ENCODE measurements around the gene SPTBN2. TPM values are rescaled to one million over a fixed set of nuclear protein-coding genes. Genes with fewer than 3 reads are reported as not detected.

SPTBN2 gene
- total and polyA plus RNA-seq, 2 donors (not counting 3 experiments of a cell fraction or from before 2014, with no cell fraction given) = 3.8 to 19.8 TPM

GRCh38 chr11:66768088-66768521, 39.1 kb upstream of the SPTBN2 start:
- no peak overlapping the region for H3K9ac ChIP-seq (replicated peaks; ENCODE audit: extremely low read depth, insufficient read depth, low read length)
- H3K36me3 ChIP-seq (ENCODE audit: control insufficient read depth in 2 of 2, extremely low read depth in 1 of 2, insufficient read depth in 2 of 2, low read length in 2 of 2) = no peaks in the 10 kb centered on the region
- no peak for TF ChIP-seq FOS (IDR thresholded peaks at IDR 0.05; ENCODE audit: borderline replicate concordance, insufficient read depth, low read length)
- no peak for TF ChIP-seq CTCF (IDR thresholded peaks at IDR 0.05; ENCODE audit: extremely low read depth in 1 of 2, insufficient read depth in 1 of 2, low read depth in 1 of 2, low read length in 2 of 2)
- no peak for TF ChIP-seq EZH2 (IDR thresholded peaks at IDR 0.05; ENCODE audit: borderline replicate concordance, low read depth, low read length, severe bottlenecking)
- no peak for TF ChIP-seq POLR2AphosphoS5 (IDR thresholded peaks at IDR 0.05; ENCODE audit: insufficient read depth, low read depth, low read length)
- no peak for TF ChIP-seq POLR2A (IDR thresholded peaks at IDR 0.05; ENCODE audit: low read depth, low read length)
- TF ChIP-seq GATA2 (IDR thresholded peaks at IDR 0.05; ENCODE audit: insufficient read depth, insufficient read length, low read depth, low read length) = no peak
- TF ChIP-seq MAX (IDR thresholded peaks at IDR 0.05; ENCODE audit: insufficient read depth, insufficient read length) = no peak
- TF ChIP-seq MYC (IDR thresholded peaks at IDR 0.05; ENCODE audit: low read depth, low read length) = no peak
- no peak for TF ChIP-seq JUN (IDR thresholded peaks at IDR 0.05; ENCODE audit: borderline replicate concordance, insufficient read depth, insufficient read length, low read depth)
- DNase-seq (ENCODE audit: low read depth, low spot score) (no peak), FAIRE-seq (no peak)
- H3K79me2 ChIP-seq (ENCODE audit: control insufficient read depth, insufficient read depth, low read length) = no peaks in the 10 kb centered on the region
- no peaks in the 10 kb centered on the region for H3K27me3 ChIP-seq (ENCODE audit: control insufficient read depth in 2 of 2, insufficient read depth in 2 of 2, low read length in 2 of 2)
- H4K20me1 ChIP-seq (replicated peaks; ENCODE audit: control insufficient read depth, extremely low read depth, insufficient read depth, low read length) = no peaks in the 10 kb centered on the region
- no TSS peak for BruUV-seq (replicated peaks)
- H3K4me3 ChIP-seq (replicated peaks in 1 of 3; ENCODE audit: insufficient read depth in 1 of 3, low read depth in 1 of 3, low read length in 3 of 3) = no peak overlapping the region
- intact Hi-C loops (cut with micrococcal nuclease) = loop anchor here (5.0 kb wide), 1 partner anchor 44 kb away; no protein-coding TSS in a partner anchor
- H3K9me3 ChIP-seq (replicated peaks; ENCODE audit: control insufficient read depth, insufficient read depth, low read length) = no peaks in the 10 kb centered on the region
- dilution Hi-C loops (cut with MboI; ENCODE audit: extremely low pct_ligation_motif_present, low sequenced_read_pairs) = no loop called here
- H3K4me1 ChIP-seq (ENCODE audit: control insufficient read depth, extremely low read depth, insufficient read depth, low read length) = no peaks in the 10 kb centered on the region
- ChIA-PET POLR2A (no interaction called here), CTCF (no interaction called here)
- no peak overlapping the region for H3K27ac ChIP-seq (ENCODE audit: insufficient read depth, low read depth, low read length)
- no peak overlapping the region for H2AFZ ChIP-seq (ENCODE audit: low read depth, low read length)
- no peaks in the 10 kb centered on the region for H3K9me1 ChIP-seq (replicated peaks; ENCODE audit: control insufficient read depth, extremely low read depth, insufficient read depth, low read length)
- H3K4me2 ChIP-seq (ENCODE audit: insufficient read depth, low read length) = no peak overlapping the region

Measured in endothelial cell of umbilical vein (primary cell).